ENCODE measurements around the gene RELT. TPM values are rescaled to one million over a fixed set of nuclear protein-coding genes. Genes with fewer than 3 reads are reported as not detected.
A peak's percentile ranks its signal among the peaks of the same experiment; 100 is the strongest.

RELT gene
- total RNA-seq, 2 donors from 2014 or later, result 17.3 to 19.6 TPM

- peak overlapping the region; percentile 31 to 62 for H3K4me3 Mint-ChIP-seq
- H3K9me3 Mint-ChIP-seq, result no peaks in the 10 kb centered on the region
- DNase-seq (peak in 1 of 2 donors; percentile 33), ATAC-seq (replicated peaks in 1 of 2) (peak; percentile 17 to 61)
- H3K27me3 Mint-ChIP-seq (ENCODE audit: low read depth), result no peaks in the 10 kb centered on the region
- no peaks in the 10 kb centered on the region for H3K36me3 Mint-ChIP-seq (ENCODE audit: insufficient read depth in 2 of 2)
- peak overlapping the region; percentile 71 for H3K27ac Mint-ChIP-seq
- peaks cover 53% of the 10 kb centered on the region for H3K4me1 Mint-ChIP-seq (ENCODE audit: low read depth)
Observed at GRCh38 chr11:73384872-73385689, 8.9 kb downstream of the RELT start.

GRCh38 chr11:73386016-73386415 lies 9.8 kb downstream of the RELT start:
- peaks cover 50% of the 10 kb centered on the region for H3K4me1 Mint-ChIP-seq (ENCODE audit: low read depth)
- H3K4me3 Mint-ChIP-seq, result peak overlapping the region; percentile 7 to 31
- DNase-seq (no peak), ATAC-seq (replicated peaks in 1 of 2) (no peak)
- peak overlapping the region; percentile 71 for H3K27ac Mint-ChIP-seq
- H3K27me3 Mint-ChIP-seq (ENCODE audit: low read depth), result no peaks in the 10 kb centered on the region
- no peaks in the 10 kb centered on the region for H3K9me3 Mint-ChIP-seq
- H3K36me3 Mint-ChIP-seq (ENCODE audit: insufficient read depth in 2 of 2), result no peaks in the 10 kb centered on the region

DNA sequence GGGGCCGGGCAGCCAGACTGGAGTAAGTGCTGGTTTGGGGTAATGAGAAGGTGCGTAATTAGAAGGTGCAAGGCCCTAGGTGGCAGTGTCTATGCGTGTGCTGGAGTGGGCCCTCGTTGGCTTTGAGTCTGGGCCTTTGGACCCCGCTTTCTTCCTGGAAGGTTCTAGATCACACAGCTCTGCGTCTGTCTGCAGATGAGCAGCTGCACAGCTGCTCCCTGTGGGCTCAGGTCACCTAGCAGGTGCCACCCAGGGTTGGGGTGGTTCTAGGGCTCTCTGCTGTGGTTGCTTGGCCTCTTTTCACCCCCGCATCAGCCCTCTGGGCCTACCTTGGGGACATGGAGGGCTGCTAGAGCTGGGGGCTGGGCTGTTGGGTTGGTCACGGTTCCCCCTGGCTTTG lies 10.3 kb downstream of the RELT start:
- H3K4me3 Mint-ChIP-seq, result no peak overlapping the region
- H3K9me3 Mint-ChIP-seq, result no peaks in the 10 kb centered on the region
- peaks cover 48% of the 10 kb centered on the region for H3K4me1 Mint-ChIP-seq (ENCODE audit: low read depth)
- no peak overlapping the region for H3K27ac Mint-ChIP-seq
- no peaks in the 10 kb centered on the region for H3K36me3 Mint-ChIP-seq (ENCODE audit: insufficient read depth in 2 of 2)
- no peak for ATAC-seq (replicated peaks in 1 of 2)
- no peaks in the 10 kb centered on the region for H3K27me3 Mint-ChIP-seq (ENCODE audit: low read depth)
- no peak for DNase-seq

- ATAC-seq (replicated peaks in 1 of 2), result no peak
- Mint-ChIP-seq H3K36me3 (ENCODE audit: insufficient read depth in 2 of 2) (no peaks in the 10 kb centered on the region), H3K4me1 (ENCODE audit: low read depth) (peaks cover 40% of the 10 kb centered on the region), H3K9me3 (no peaks in the 10 kb centered on the region), H3K27me3 (ENCODE audit: low read depth) (no peaks in the 10 kb centered on the region), H3K4me3 (no peak overlapping the region), H3K27ac (peak overlapping the region; percentile 87)
- no peak for DNase-seq
Observed at GRCh38 chr11:73387594-73388264, 11.5 kb downstream of the RELT start.

- Mint-ChIP-seq H3K27ac (peak overlapping the region; percentile 87), H3K4me1 (ENCODE audit: low read depth) (peaks cover 34% of the 10 kb centered on the region)
- no peak for ATAC-seq (replicated peaks in 1 of 2)
Observed at GRCh38 chr11:73388265-73389133, 12.3 kb downstream of the RELT start.

DNA sequence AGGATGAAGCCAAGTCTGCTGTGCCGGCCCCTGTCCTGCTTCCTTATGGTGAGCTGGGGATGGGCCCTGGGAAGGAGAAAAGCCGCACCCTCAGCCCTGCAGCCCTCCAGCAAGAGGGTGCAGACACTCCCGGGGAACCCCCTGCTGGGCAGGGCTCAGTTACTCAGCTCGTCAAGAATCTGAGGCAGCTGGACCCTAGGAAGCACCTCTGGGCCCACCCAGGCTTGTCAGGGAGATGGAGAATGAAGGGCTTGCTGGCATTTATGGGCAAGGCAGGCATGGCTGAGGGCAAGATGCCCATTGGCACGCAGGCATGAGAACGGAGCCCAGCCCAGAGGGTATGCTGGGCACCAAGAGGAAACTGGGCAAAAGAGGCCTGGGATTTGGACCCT lies 12.9 kb downstream of the RELT start:
- H3K9me3 Mint-ChIP-seq, result no peaks in the 10 kb centered on the region

More at GRCh38 chr11:73388265-73389133, 12.3 kb downstream of the RELT start:
- Mint-ChIP-seq H3K9me3 (no peaks in the 10 kb centered on the region), H3K4me3 (no peak overlapping the region), H3K27me3 (ENCODE audit: low read depth) (no peaks in the 10 kb centered on the region), H3K36me3 (ENCODE audit: insufficient read depth in 2 of 2) (no peaks in the 10 kb centered on the region)
- DNase-seq, result no peak

GRCh38 chr11:73389916-73390315 lies 13.7 kb downstream of the RELT start:
- no peaks in the 10 kb centered on the region for H3K9me3 Mint-ChIP-seq
- peaks cover 0 to 1% of the 10 kb centered on the region in 2 donors for H3K36me3 Mint-ChIP-seq (ENCODE audit: insufficient read depth in 2 of 2)
- H3K4me1 Mint-ChIP-seq (ENCODE audit: low read depth), result peaks cover 20% of the 10 kb centered on the region
- DNase-seq (no peak), ATAC-seq (replicated peaks in 1 of 2) (no peak)
- H3K27ac Mint-ChIP-seq, result no peak overlapping the region
- H3K27me3 Mint-ChIP-seq (ENCODE audit: low read depth), result no peaks in the 10 kb centered on the region
- no peak overlapping the region for H3K4me3 Mint-ChIP-seq

More for the DNA sequence above, 12.9 kb downstream of the RELT start:
- Mint-ChIP-seq H3K4me3 (no peak overlapping the region), H3K27me3 (ENCODE audit: low read depth) (no peaks in the 10 kb centered on the region), H3K27ac (no peak overlapping the region), H3K36me3 (ENCODE audit: insufficient read depth in 2 of 2) (no peaks in the 10 kb centered on the region), H3K4me1 (ENCODE audit: low read depth) (peaks cover 27% of the 10 kb centered on the region)
- ATAC-seq (replicated peaks in 1 of 2) (no peak), DNase-seq (no peak)

DNA sequence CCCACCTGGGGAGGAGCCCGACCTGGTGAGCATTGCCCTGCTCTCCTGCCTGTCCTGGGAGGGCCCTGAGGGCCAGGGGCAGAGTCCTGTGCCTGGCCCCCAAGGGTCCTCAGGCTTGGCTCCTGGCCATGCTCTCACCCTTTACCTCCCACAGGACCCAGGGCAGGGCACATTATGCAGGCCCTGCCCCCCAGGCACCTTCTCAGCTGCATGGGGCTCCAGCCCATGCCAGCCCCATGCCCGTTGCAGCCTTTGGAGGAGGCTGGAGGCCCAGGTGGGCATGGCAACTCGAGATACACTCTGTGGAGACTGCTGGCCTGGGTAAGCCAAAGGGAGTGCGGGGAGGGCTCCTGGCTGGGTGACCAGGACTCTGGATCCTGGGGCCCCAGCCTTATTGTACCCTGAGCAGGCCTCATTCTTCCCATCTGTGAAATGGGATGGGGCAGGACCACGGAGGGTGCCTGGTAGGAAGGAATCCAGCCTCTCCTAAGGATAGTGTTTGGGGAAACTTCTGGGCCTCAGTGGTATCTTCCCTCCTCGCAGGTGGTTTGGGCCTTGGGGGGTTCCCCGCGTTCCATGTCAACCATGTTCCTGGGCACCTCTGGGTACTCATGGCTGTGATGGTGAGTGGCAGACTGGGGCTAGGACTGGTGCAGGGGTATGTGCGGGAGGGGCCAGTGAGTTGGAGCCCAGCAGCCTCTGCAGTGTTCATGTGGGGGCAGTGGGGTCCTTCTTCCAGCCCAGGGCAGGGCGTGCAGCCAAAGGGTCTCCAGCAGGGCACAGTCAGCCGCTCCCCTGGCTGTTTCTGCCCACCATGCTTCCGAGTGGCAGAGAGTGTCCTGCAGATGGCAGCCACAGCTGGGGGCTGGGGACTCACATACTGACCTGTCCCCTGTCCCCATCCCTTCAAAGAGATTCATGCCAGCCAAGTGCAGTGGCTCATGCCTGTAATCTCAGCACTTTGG lies 14.7 kb downstream of the RELT start:
- Mint-ChIP-seq H3K4me3 (no peak overlapping the region), H3K27ac (no peak overlapping the region), H3K36me3 (ENCODE audit: insufficient read depth in 2 of 2) (peaks cover 0 to 1% of the 10 kb centered on the region in 2 donors), H3K4me1 (ENCODE audit: low read depth) (peaks cover 10% of the 10 kb centered on the region), H3K27me3 (ENCODE audit: low read depth) (no peaks in the 10 kb centered on the region), H3K9me3 (no peaks in the 10 kb centered on the region)
- no peak for ATAC-seq (replicated peaks in 1 of 2)
- DNase-seq, result no peak

- Mint-ChIP-seq H3K4me1 (ENCODE audit: low read depth) (peaks cover 8% of the 10 kb centered on the region), H3K36me3 (ENCODE audit: insufficient read depth in 2 of 2) (peaks cover 0 to 1% of the 10 kb centered on the region in 2 donors), H3K9me3 (no peaks in the 10 kb centered on the region), H3K27ac (no peak overlapping the region), H3K4me3 (no peak overlapping the region), H3K27me3 (ENCODE audit: low read depth) (no peaks in the 10 kb centered on the region)
- no peak for DNase-seq
- no peak for ATAC-seq (replicated peaks in 1 of 2)
Observed at GRCh38 chr11:73391665-73392064, 15.5 kb downstream of the RELT start.

DNA sequence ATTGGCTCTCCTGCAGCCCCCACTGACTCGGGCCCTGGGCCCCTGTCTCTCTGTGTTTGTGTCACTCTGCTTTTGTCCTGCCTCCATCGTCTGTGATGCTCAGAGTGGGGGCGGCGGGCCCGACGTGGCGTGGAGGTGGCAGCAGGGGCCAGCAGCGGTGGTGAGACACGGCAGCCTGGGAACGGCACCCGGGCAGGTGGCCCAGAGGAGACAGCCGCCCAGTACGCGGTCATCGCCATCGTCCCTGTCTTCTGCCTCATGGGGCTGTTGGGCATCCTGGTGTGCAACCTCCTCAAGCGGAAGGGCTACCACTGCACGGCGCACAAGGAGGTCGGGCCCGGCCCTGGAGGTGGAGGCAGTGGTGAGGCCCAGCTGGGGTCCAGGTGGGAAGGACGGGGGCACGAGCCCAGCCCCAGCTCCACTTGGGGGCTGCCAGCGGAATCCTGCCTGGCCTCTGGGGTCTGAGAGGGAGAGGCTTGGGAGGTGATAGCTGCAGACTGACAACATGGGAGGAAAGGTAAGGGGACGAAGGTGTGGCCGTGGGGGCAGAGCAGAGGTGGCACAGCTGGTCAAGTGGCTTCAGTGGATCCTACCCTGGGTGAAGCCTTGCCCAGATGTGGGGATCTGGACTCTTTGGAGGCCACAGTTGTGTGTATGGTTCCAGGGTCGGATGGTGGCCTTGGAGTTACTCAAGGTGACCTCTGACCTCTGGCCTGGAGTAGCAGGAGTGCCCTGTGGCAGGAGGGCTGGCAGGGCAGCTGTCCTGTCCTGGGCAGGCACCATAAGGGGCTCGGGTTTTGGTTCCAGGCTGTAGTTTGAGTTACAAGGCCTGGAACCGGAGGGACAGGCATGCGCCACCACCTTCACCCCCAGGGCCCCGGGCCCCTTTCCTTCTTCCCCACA lies 16.2 kb downstream of the RELT start:
- peaks cover 0 to 4% of the 10 kb centered on the region in 2 donors for H3K36me3 Mint-ChIP-seq (ENCODE audit: insufficient read depth in 2 of 2)
- ATAC-seq (replicated peaks in 1 of 2) (no peak), DNase-seq (no peak)
- no peak overlapping the region for H3K4me3 Mint-ChIP-seq
- H3K27ac Mint-ChIP-seq, result peak overlapping the region; percentile 30
- no peaks in the 10 kb centered on the region for H3K27me3 Mint-ChIP-seq (ENCODE audit: low read depth)
- no peaks in the 10 kb centered on the region for H3K9me3 Mint-ChIP-seq
- H3K4me1 Mint-ChIP-seq (ENCODE audit: low read depth), result peaks cover 1% of the 10 kb centered on the region

DNA sequence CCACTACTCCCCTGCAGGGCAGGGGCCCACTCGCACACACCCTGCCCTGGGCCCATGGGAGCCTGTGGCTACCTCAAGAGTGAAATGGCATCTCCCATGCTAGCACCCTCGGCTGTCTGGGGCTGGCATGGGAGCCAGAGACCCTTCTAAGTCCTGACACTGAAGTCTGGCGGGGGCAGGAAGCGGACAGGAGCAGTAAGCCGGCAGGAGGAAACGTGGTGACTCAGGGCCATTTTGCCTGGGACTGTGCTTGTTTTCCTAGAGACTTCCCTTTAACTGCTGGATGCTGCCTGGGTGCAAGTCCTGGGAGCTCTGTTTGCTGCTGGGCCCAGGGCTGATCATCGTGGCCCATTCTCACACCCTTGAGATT lies 16.8 kb downstream of the RELT start:
- Mint-ChIP-seq H3K9me3 (no peaks in the 10 kb centered on the region), H3K36me3 (ENCODE audit: insufficient read depth in 2 of 2) (peaks cover 0 to 5% of the 10 kb centered on the region in 2 donors), H3K4me3 (no peak overlapping the region), H3K27me3 (ENCODE audit: low read depth) (no peaks in the 10 kb centered on the region), H3K4me1 (ENCODE audit: low read depth) (no peaks in the 10 kb centered on the region), H3K27ac (no peak overlapping the region)
- DNase-seq (no peak), ATAC-seq (replicated peaks in 1 of 2) (no peak)

Measured in activated T-cell treated with anti-CD3 and anti-CD28 coated beads, Interleukin-2, amount 50 U/mL, for 72 hours (primary cell).